Daoy (cell line): ENCODE results near the gene MYH6. TPM values are rescaled to one million over a fixed set of nuclear protein-coding genes. Genes with fewer than 3 reads are reported as not detected.
A peak's percentile ranks its signal among the peaks of the same experiment; 100 is the strongest.

Source experiments
- DNase-seq: peaks from one replicate; pipeline ENCODE4 v3.0.0-alpha.2; 2015; ENCODE audit warnings: low read depth
- total RNA-seq: library from RNA; depleted of rRNA; stranded (reverse); fragments of >200 nt; shearing (Covaris generic); gene quantifications from 2 replicates; pipeline ENCODE4 v1.2.3, GENCODE V29; 2014

Gene MYH6
- total RNA-seq, 1 experiment from 2014 or later: not detected

- DNase-seq: no peak
These were observed 30.2 kb downstream of the MYH6 start for GRCh38 chr14:23377573-23378563.

- no peak for DNase-seq
These were observed 30.9 kb downstream of the MYH6 start for GRCh38 chr14:23377198-23377550.

GRCh38 chr14:23376482-23377197, 31.4 kb downstream of the MYH6 start, which contains the start of gene CMTM5:
CMTM5 (plus strand) TSS chr14:23377046; CDS start chr14:23377252, 206 bp downstream.
- no peak for DNase-seq

- no peak for DNase-seq
These were observed 32.4 kb downstream of the MYH6 start for GRCh38 chr14:23375527-23376251.

- no peak for DNase-seq
These were observed 35.0 kb downstream of the MYH6 start for GRCh38 chr14:23373041-23373440.

- DNase-seq: no peak
These were observed 35.6 kb downstream of the MYH6 start, which contains the start of gene IL25 for GRCh38 chr14:23372509-23372908. IL25 (plus strand) TSS chr14:23372809.

GRCh38 chr14:23371865-23372264, 36.2 kb downstream of the MYH6 start:
- DNase-seq: no peak

- DNase-seq: no peak
These were observed 37.9 kb downstream of the MYH6 start for GRCh38 chr14:23370221-23370620.

- DNase-seq: peak; percentile 49
These were observed 41.6 kb downstream of the MYH6 start for GRCh38 chr14:23366426-23366921.

GRCh38 chr14:23365732-23366425, 42.2 kb downstream of the MYH6 start:
- DNase-seq: peak; percentile 49

- no peak for DNase-seq
These were observed 42.9 kb downstream of the MYH6 start, which contains the start of gene EFS for GRCh38 chr14:23365036-23365731. EFS (minus strand) TSS chr14:23365172; CDS start chr14:23365025, 147 bp downstream.

- DNase-seq: no peak
These were observed 43.7 kb downstream of the MYH6 start for GRCh38 chr14:23364164-23365035.

- no peak for DNase-seq
These were observed 45.9 kb downstream of the MYH6 start for GRCh38 chr14:23362200-23362599.

GRCh38 chr14:23361763-23362162, 46.3 kb downstream of the MYH6 start:
- DNase-seq: no peak

GRCh38 chr14:23361320-23361719, 46.8 kb downstream of the MYH6 start:
- DNase-seq: no peak

GRCh38 chr14:23360496-23360895, 47.6 kb downstream of the MYH6 start:
- DNase-seq: peak; percentile 42

GRCh38 chr14:23359722-23360447, 48.2 kb downstream of the MYH6 start:
- DNase-seq: no peak

GRCh38 chr14:23359167-23359626, 48.9 kb downstream of the MYH6 start:
- DNase-seq: no peak
